ENCODE measurements around the gene C2orf68.
A peak's percentile ranks its signal among the peaks of the same experiment; 100 is the strongest.

C2orf68 gene

GRCh38 chr2:85631316-85631715 lies 19.4 kb upstream of the C2orf68 start:
- Histone ChIP-seq H3K27me3 (ENCODE audit: insufficient read depth, poor library complexity, severe bottlenecking) (no peaks in the 10 kb centered on the region), H3K4me3 (replicated peaks; ENCODE audit: insufficient read depth, low read length) (no peak overlapping the region), H3K27ac (replicated peaks) (no peak overlapping the region)
- TF ChIP-seq CTCF (IDR thresholded peaks at IDR 0.05; ENCODE audit: insufficient read depth, low read length) (no peak), GABPA (IDR thresholded peaks at IDR 0.05; ENCODE audit: low read depth) (no peak), REST (IDR thresholded peaks at IDR 0.05; ENCODE audit: insufficient replicate concordance, low read depth) (no peak)
- DNase-seq (ENCODE audit: low read depth in 1 of 2, low spot score in 1 of 2) = no peak

GRCh38 chr2:85628658-85629057 lies 16.8 kb upstream of the C2orf68 start:
- no peaks in the 10 kb centered on the region for H3K27me3 ChIP-seq (ENCODE audit: insufficient read depth, poor library complexity, severe bottlenecking)
- DNase-seq (ENCODE audit: low read depth in 1 of 2, low spot score in 1 of 2) = peak in 1 of 2 experiments; percentile 27
- peak; percentile 45; the same call in 1 of the 2 replicates for TF ChIP-seq SPI1 (IDR thresholded peaks at IDR 0.05; ENCODE audit: borderline replicate concordance, low read depth)
- no peak for TF ChIP-seq REST (IDR thresholded peaks at IDR 0.05; ENCODE audit: insufficient replicate concordance, low read depth)

DNA sequence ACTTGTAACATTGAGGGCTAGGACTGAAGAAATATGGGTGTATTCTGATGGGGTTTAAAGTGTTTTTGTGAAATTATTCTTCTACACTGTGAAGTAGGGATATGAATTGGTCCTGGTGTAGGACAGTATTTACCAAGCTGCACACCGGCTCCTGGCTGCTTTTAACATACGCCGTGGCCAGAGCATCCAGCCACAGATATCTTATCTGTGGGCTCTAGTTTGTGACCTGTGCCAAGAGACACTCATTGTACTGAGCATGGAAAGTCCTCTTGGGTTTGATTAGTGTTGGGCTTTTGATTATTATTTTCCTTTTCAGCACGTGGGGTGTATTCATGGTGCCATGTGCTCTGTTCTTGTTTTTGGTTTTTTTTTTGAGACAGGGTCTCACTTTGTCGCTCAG lies 12.1 kb upstream of the C2orf68 start:
- Histone ChIP-seq H3K27me3 (ENCODE audit: insufficient read depth, poor library complexity, severe bottlenecking) (no peaks in the 10 kb centered on the region), H3K27ac (replicated peaks) (no peak overlapping the region), H3K4me3 (replicated peaks; ENCODE audit: insufficient read depth, low read length) (no peak overlapping the region)
- TF ChIP-seq GABPA (IDR thresholded peaks at IDR 0.05; ENCODE audit: low read depth) (no peak), POLR2AphosphoS5 (IDR thresholded peaks at IDR 0.05; ENCODE audit: low read depth) (no peak)
- no peak for DNase-seq (ENCODE audit: low read depth in 1 of 2, low spot score in 1 of 2)

More at GRCh38 chr2:85628658-85629057, 16.8 kb upstream of the C2orf68 start:
- Histone ChIP-seq H3K4me3 (replicated peaks; ENCODE audit: insufficient read depth, low read length) (no peak overlapping the region), H3K27ac (replicated peaks) (no peak overlapping the region)

- no peak for DNase-seq (ENCODE audit: low read depth in 1 of 2, low spot score in 1 of 2)
- Histone ChIP-seq H3K27ac (replicated peaks) (no peak overlapping the region), H3K4me3 (replicated peaks; ENCODE audit: insufficient read depth, low read length) (no peak overlapping the region), H3K27me3 (ENCODE audit: insufficient read depth, poor library complexity, severe bottlenecking) (no peaks in the 10 kb centered on the region)
- TF ChIP-seq CTCF (IDR thresholded peaks at IDR 0.05; ENCODE audit: insufficient read depth, low read length) = no peak
- TF ChIP-seq SPI1 (IDR thresholded peaks at IDR 0.05; ENCODE audit: borderline replicate concordance, low read depth) = no peak
- TF ChIP-seq GABPA (IDR thresholded peaks at IDR 0.05; ENCODE audit: low read depth) = no peak
- TF ChIP-seq POLR2AphosphoS5 (IDR thresholded peaks at IDR 0.05; ENCODE audit: low read depth) = no peak
- TF ChIP-seq REST (IDR thresholded peaks at IDR 0.05; ENCODE audit: insufficient replicate concordance, low read depth) = no peak
Observed at GRCh38 chr2:85621338-85621737, 9.5 kb upstream of the C2orf68 start.

Data from HL-60 (cell line).